GM12872 (cell line): Measurements from ENCODE around the gene ZNF618.

Source experiments
- TF ChIP-seq, protein P1 (sequence below): IDR thresholded peaks from 3 replicates; pipeline ENCODE4 v1.5.1; 2011; ENCODE audit warnings: low read depth, mild to moderate bottlenecking, low read length, moderate library complexity; ENCODE audit not compliant: insufficient read depth

Gene ZNF618

GRCh38 chr9:113873446-113873845, 2.7 kb upstream of the ZNF618 start:
- TF ChIP-seq, protein P1, sequence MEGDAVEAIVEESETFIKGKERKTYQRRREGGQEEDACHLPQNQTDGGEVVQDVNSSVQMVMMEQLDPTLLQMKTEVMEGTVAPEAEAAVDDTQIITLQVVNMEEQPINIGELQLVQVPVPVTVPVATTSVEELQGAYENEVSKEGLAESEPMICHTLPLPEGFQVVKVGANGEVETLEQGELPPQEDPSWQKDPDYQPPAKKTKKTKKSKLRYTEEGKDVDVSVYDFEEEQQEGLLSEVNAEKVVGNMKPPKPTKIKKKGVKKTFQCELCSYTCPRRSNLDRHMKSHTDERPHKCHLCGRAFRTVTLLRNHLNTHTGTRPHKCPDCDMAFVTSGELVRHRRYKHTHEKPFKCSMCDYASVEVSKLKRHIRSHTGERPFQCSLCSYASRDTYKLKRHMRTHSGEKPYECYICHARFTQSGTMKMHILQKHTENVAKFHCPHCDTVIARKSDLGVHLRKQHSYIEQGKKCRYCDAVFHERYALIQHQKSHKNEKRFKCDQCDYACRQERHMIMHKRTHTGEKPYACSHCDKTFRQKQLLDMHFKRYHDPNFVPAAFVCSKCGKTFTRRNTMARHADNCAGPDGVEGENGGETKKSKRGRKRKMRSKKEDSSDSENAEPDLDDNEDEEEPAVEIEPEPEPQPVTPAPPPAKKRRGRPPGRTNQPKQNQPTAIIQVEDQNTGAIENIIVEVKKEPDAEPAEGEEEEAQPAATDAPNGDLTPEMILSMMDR, result no peak

- TF ChIP-seq, protein P1, result no peak
Measured at GRCh38 chr9:113873926-113874325, 2.2 kb upstream of the ZNF618 start.

GRCh38 chr9:113875459-113876150, 504 bp upstream of the ZNF618 start:
- TF ChIP-seq, protein P1, result no peak

- TF ChIP-seq, protein P1, result no peak
Measured at GRCh38 chr9:113876993-113877368, 872 bp downstream of the ZNF618 start.

DNA sequence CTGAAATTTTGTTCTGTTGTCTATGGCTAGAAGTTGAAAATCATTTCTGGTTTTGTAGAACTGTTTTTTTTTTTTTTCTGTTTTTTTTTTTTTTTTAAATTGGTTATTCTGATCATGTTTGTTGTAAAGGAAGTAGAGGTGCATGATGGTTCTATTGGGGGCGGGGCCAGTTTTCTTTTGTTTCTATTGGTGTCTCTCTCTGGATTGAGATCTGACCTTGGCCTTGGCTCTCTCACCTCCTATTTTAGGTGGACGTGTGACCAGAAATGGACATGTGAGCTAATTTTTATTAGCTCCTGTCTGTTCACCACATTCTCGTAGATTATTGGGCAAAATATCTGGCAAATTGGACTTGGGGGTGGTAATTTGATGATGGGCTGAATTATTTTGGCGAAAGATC, 3.2 kb downstream of the ZNF618 start:
- TF ChIP-seq, protein P1, result no peak

DNA sequence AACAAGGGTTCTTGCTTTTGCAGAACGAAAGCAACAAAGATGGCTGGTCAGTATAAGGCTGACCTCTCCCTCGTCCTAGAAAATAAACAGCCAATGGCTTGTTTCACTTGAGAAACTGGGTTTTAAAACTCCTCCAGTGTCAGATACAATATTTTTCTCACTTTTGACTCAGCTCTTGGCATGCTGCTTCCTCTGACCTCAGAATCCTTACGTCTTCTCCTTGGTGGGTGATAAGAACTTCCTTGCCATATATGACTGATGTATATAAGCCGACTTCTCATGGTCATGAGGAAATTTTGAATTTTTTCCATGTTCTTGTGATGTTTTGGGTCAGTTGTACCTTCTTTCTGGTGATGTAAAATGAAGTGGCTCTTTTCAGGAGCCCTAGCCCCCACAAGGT, 3.8 kb downstream of the ZNF618 start:
- TF ChIP-seq, protein P1, result no peak

GRCh38 chr9:113882181-113882580, 6.1 kb downstream of the ZNF618 start:
- TF ChIP-seq, protein P1, result no peak
